ENCODE data around the gene KRT37. TPM values are rescaled to one million over a fixed set of nuclear protein-coding genes. Genes with fewer than 3 reads are reported as not detected.
"Not testable (repeated sequence)": the region's sequence is repeated elsewhere in the genome, so short reads cannot be mapped to it uniquely, and the experiment has no call there.

Gene KRT37
- total RNA-seq, 4 donors from 2014 or later, result not detected

DNA sequence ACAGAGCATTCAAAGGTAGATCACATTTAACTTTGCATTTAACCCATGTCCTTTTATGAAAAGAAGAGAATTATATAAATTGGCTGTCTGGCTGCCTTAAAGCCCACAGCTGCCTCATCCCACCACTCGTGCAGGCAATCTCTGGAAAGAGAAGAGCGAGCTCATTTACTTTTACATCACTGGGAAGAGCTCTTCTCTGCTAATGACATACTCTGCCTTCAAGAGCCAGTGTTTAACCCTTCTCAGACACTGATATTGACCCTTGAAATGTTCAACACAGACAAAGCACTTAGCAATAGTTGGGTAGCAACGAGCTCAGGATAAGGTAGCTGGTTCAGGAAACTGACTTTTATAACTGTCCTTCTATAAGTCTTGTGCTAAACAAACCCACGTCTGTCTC lies 9.6 kb upstream of the KRT37 start:
- Histone ChIP-seq H3K27me3 (no peaks in the 10 kb centered on the region), H3K27ac (no peak overlapping the region), H3K4me1 (no peaks in the 10 kb centered on the region), H3K9me3 (no peaks in the 10 kb centered on the region), H3K4me3 (replicated peaks in 1 of 3) (no peak overlapping the region), H3K36me3 (no peaks in the 10 kb centered on the region)
- WGBS, 2 donors, result 29 to 32% methylated on average over 4 of the region's 4 CpGs
- no peak for DNase-seq
- intact Hi-C loops (cut with DNase I), result no loop called here
- TF ChIP-seq, protein P1, sequence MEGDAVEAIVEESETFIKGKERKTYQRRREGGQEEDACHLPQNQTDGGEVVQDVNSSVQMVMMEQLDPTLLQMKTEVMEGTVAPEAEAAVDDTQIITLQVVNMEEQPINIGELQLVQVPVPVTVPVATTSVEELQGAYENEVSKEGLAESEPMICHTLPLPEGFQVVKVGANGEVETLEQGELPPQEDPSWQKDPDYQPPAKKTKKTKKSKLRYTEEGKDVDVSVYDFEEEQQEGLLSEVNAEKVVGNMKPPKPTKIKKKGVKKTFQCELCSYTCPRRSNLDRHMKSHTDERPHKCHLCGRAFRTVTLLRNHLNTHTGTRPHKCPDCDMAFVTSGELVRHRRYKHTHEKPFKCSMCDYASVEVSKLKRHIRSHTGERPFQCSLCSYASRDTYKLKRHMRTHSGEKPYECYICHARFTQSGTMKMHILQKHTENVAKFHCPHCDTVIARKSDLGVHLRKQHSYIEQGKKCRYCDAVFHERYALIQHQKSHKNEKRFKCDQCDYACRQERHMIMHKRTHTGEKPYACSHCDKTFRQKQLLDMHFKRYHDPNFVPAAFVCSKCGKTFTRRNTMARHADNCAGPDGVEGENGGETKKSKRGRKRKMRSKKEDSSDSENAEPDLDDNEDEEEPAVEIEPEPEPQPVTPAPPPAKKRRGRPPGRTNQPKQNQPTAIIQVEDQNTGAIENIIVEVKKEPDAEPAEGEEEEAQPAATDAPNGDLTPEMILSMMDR (IDR thresholded peaks at IDR 0.05), result no peak

DNA sequence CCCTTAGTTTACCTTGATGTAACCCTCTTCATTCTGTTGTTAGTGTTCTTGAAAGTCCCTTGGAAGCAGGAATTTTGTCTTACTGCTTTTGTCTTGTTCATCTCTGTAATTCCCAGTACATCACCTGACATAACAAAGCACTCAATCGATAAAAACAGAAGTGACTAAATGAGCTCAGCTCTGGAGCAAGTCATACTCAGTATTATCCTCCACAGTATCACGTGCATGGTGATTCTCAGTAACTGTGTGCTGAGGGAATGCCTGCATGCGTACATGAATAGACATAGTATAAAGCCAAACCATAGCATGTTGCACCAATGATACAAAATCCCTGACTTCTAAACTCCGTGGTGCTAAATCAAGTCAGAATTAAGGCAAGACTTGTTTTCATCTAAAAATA lies 9.2 kb upstream of the KRT37 start:
- H3K4me1 ChIP-seq, result no peaks in the 10 kb centered on the region
- DNase-seq, result no peak
- no peak overlapping the region for H3K27ac ChIP-seq
- no peak overlapping the region for H3K4me3 ChIP-seq (replicated peaks in 1 of 3)
- no peaks in the 10 kb centered on the region for H3K9me3 ChIP-seq
- intact Hi-C loops (cut with DNase I), result no loop called here
- H3K27me3 ChIP-seq, result no peaks in the 10 kb centered on the region
- TF ChIP-seq, protein P1 (IDR thresholded peaks at IDR 0.05), result no peak
- no peak for TF ChIP-seq POLR2A (IDR thresholded peaks at IDR 0.05)
- no peaks in the 10 kb centered on the region for H3K36me3 ChIP-seq
- WGBS, 2 donors, result 40 to 48% methylated on average over 4 of the region's 4 CpGs

- H3K27ac ChIP-seq; H3K4me1 ChIP-seq; H3K36me3 ChIP-seq; H3K4me3 ChIP-seq (replicated peaks in 1 of 3); DNase-seq; intact Hi-C loops (cut with DNase I); H3K27me3 ChIP-seq; H3K9me3 ChIP-seq: not testable (repeated sequence)
- 94% methylated on average over 9 of the region's 9 CpGs for WGBS, 2 donors
Measured at GRCh38 chr17:41430376-41430775, 6.0 kb upstream of the KRT37 start.

- Histone ChIP-seq H3K4me3 (replicated peaks in 1 of 3) (no peak overlapping the region), H3K27me3 (no peaks in the 10 kb centered on the region), H3K36me3 (no peaks in the 10 kb centered on the region), H3K27ac (no peak overlapping the region), H3K9me3 (no peaks in the 10 kb centered on the region), H3K4me1 (no peaks in the 10 kb centered on the region)
- DNase-seq, result no peak
- 80 to 83% methylated on average over 7 of the region's 7 CpGs for WGBS, 2 donors
- intact Hi-C loops (cut with DNase I), result no loop called here
- TF ChIP-seq, protein P1 (IDR thresholded peaks at IDR 0.05), result no peak
Measured at GRCh38 chr17:41429667-41430066, 5.3 kb upstream of the KRT37 start.

GRCh38 chr17:41428591-41429291 lies 4.4 kb upstream of the KRT37 start:
- no peak overlapping the region for H3K4me3 ChIP-seq (replicated peaks in 1 of 3)
- TF ChIP-seq, protein P1 (IDR thresholded peaks at IDR 0.05), result no peak
- no peak for TF ChIP-seq POLR2A (IDR thresholded peaks at IDR 0.05)
- WGBS, 2 donors, result 76 to 87% methylated on average over 4 of the region's 4 CpGs
- H3K4me1 ChIP-seq, result no peaks in the 10 kb centered on the region
- H3K27me3 ChIP-seq, result no peaks in the 10 kb centered on the region
- no peak overlapping the region for H3K27ac ChIP-seq
- H3K36me3 ChIP-seq, result no peaks in the 10 kb centered on the region
- intact Hi-C loops (cut with DNase I), result no loop called here
- no peak for DNase-seq
- no peaks in the 10 kb centered on the region for H3K9me3 ChIP-seq

DNA sequence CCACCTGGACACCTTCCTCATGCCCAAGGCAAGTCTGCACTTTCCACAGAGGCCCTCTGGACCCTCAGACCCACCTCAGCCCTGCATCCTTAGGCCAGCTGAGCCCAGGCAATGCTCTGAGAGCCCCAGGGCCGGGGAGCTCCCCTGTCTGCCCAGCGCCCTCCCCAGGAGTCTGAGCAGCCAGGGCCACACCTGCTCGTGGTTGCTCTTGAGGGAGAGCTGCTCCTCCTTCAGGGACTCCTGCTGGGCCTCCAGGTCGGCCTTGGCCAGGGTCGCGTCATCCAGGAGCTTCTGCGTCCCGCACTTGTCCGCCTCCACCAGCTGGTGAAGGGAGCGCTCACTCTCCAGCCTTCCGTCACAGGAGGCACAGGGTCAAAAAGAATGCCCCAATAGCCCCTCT lies 1.8 kb downstream of the KRT37 start:
- H3K27me3 ChIP-seq; H3K4me3 ChIP-seq (replicated peaks in 1 of 3); intact Hi-C loops (cut with DNase I); H3K4me1 ChIP-seq; H3K27ac ChIP-seq; H3K36me3 ChIP-seq; H3K9me3 ChIP-seq; DNase-seq: not testable (repeated sequence)
- WGBS, 2 donors, result 93 to 97% methylated on average over 8 of the region's 11 CpGs

All from thyroid gland (tissue), 4 donors.